Right lung (tissue), 5 donors: ENCODE data around the gene DGKH. TPM values are rescaled to one million over a fixed set of nuclear protein-coding genes. Genes with fewer than 3 reads are reported as not detected.

Source experiments
- DNase-seq, 2 donors: peaks; one replicate each; pipeline ENCODE4 v3.0.0-alpha.2; 2013
- polyA plus RNA-seq, 5 donors: library from polyadenylated mRNA; unstranded; fragments of 120-200 nt; gene quantifications; one replicate each; pipeline versions ENCODE4 v1.2.1 to v1.2.3, GENCODE V29; 2013; ENCODE audit warnings: inconsistent platforms in 1 of 5, low replicate concordance in 1 of 5; ENCODE audit not compliant: insufficient read length in 5 of 5, insufficient read depth in 1 of 5

Gene DGKH
- polyA plus RNA-seq, 5 donors, result 7.6 to 12.3 (median 11.0) TPM

GRCh38 chr13:42039946-42040729 lies 8.3 kb upstream of the DGKH start:
- DNase-seq, result peak; percentile 85 to 87

GRCh38 chr13:42040730-42041010 lies 7.8 kb upstream of the DGKH start:
- no peak for DNase-seq

DNA sequence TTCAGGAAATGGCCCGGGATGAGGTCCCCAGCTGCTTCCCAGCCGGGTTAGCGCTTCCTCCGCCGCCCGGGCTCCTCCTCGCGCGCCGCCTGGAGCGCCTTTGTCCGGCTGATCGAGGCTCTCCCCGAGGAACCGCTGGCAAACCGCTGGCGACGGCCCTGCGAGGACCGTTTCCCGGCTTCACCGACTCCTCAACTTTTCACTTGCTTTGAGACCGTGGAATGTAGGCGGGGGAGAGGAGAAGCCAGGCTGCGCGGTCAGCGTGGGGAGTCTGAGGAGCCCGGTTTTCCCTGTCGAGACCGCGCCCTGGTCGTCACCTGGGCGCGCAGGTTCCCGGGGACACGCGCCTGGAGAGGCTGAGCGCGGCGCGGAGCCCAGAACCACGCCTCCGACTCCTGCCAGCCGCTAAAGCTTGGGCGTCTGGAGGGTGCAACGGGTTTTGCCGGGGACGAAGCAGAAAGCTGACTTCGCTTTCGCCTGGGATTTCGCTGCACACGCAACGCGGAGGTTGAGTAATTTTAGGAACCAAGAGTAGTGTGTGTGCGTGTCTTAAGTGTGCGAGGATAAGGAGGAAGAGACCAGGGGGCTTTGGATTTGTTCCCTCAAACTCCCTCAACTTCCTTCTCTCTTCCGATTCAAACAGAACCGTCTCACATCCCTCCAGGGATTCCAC lies 7.3 kb upstream of the DGKH start:
- peak; percentile 23 to 37 for DNase-seq

GRCh38 chr13:42041684-42042035 lies 6.8 kb upstream of the DGKH start:
- peak; percentile 27 to 43 for DNase-seq

- DNase-seq, result no peak
Observed at GRCh38 chr13:42043676-42044075, 4.8 kb upstream of the DGKH start.

DNA sequence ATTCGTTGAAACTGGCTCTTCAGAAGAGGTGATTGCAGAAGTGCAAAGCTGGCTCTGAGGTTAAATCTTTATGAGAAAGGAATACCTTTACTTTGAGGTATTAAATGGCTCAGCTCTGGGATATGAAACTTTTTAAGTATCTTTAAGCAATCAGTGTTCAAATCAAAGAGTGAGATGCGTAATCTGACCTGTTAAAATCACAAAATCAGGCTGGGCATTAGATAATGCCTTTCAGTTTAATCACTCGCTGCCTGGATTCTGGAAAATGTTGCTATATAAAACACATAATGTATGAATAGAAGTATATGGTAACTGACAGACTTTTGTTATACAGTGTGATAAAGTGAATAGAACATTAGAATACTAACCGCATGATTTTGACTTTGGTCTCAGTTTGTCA lies 2.0 kb upstream of the DGKH start:
- DNase-seq, result no peak

DNA sequence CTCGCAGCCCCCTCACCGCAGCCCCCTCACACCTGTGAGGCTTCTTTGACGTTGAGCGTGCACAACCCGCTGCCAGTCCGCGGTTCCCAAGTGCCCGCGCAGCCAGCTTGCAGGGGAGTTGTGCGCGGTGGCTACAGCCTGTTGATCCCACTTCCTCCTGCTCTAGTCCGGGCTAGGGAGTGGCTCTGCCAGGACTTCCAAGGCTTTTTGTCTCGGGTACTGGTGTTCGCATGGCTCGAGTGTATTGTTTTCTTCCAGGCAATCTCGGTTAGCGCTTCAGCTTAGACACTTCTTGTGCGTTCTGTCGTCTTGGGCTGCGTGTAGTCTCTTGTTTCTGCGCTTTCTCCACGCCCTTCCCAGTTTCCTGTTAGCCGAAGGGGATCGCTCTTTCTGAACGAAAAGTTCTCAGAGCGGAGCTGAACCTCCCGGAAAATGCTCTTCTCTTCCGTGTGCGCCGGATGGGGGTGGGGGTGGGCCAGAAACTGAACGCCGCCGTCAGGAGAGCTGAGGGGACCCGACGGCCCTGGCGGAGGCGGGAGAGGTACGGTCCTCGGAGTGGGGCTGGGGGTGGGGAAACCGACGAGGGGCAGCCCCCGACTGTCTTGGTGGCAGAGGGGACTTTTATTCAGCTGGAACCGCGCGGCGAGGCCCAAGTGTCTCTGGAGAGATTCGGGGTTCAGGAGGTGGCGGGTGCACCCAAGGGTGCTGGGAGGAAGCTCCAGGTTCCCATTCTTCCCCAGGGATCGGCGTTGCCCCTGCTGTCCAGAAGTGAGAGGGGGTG lies 697 bp upstream of the DGKH start:
- peak; percentile 45 to 56 for DNase-seq

GRCh38 chr13:42048684-42049453 lies 421 bp downstream of the DGKH start:
- DNase-seq, result peak; percentile 72 to 74

GRCh38 chr13:42049454-42049813 lies 986 bp downstream of the DGKH start:
- no peak for DNase-seq

DNA sequence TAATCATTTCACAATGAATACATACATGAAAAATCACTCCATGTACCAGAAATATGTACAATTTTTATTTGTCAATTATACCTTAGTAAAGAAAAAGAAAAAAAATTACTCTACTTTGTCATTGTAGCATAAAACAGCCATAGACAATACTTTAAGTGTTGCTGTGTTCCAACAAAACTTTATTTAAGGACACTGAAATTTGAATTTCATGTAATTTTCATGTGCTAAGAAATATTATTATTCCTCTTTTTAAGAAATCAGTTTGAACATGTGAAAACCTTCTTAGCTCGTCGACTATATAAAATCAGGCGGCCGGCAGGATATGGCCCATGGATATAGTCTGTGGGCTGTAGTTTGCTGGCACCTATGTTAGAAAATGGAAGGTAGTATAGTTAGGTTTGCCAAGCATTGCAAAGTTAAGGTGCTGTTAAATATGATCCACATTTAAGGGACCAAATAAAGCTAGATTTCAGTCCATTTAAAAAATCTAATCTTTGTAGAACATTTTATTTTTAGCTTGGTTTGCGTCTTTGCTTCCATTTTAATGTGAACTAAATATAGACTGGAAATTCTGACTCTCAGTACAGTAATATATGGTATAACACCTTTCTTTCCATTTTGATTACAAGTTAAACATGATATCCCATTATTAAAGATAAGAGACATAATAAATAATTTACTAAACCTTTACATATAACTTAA lies 6.5 kb downstream of the DGKH start:
- no peak for DNase-seq

DNA sequence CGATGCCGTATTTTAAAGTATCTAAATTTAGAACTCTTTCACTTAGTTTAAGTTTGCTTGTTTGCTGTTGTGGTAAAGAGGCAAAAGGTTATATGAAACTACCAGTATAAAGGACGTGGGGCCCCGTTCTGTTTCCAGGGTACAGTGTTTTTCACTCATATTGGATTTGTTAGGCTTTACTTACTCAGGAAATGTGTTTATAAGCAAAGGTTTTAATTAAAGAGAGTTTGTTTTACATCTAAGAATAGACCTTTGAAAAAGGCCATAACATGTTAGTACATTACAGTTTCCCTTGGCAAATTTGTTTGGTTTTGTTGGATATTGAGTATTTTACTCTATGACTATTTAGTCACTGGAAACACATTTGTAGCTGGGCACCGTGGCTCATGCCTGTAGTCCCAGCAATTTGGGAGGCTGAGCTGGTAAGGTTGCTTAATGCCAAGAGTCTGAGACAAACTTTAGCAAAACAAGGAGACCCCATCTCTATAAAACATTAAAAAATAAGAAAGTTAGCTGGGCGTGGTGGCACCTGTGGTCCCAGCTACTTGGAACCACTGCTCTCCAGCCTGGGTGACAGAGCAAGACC lies 7.1 kb downstream of the DGKH start:
- no peak for DNase-seq

DNA sequence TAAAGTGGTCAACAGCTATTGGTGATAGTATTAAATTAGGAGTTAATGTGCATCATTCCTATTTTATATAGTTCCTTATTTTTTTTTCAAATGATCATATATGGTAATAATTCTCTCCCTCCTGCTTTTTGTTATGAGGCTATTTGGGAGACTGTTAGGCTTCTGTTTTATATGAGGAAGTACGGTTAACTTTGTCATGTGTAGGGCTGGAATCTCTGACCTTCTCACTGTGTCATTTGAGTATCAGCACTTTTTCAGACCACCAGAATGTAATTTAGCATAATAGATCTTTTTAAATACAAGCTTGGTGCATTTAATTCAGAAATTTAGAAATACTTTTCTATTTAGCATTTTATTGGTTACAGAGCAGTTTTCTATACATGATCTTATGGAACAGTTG lies 7.7 kb downstream of the DGKH start:
- DNase-seq, result no peak

DNA sequence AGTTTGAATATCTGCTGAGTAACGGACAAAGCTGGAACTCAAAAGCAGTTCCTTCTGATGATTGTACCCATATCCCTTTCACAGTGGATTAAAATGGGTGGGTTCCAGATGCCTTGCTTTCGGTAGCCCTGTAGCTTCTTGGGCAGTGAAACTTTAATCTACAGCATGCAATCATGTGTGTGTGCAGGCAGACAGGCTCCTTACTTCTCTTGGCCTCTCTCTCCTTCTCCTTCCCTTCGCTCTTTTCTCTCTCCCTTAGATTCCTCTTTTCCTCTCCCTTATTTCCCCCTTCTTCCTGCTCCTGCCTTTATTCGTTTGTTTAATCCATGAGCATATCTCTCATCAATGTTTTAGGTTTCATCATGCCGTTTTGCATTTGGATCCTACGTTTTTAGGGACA lies 8.1 kb downstream of the DGKH start:
- DNase-seq, result no peak

DNA sequence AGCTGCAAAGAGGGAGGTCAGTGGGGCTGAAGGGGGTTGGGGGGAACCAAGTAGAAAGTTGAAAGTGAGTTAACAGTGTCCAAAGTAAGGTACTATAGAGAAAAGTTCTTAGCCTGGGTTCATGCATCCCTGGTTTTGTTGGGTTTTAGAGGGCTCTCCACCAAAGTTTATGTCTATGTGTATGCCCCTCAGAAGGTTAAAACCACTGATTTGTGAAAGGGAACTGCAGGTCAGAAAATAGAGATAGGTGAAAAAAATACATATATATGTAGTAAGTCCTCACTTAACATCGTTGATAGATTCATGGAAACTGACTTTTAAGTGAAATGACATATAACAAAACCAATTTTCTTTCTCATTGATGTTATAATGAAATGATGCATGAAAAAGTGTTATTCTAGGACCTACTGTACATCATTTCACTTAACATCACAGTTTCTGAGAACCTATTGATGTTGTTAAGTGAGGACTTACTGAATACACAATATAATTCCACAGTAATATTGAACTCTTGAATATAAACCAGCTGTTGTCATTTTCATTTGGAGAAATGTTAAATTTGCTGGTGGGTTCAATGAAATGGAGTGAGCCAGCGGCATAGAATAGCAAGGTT lies 9.6 kb downstream of the DGKH start:
- no peak for DNase-seq

GRCh38 chr13:42061943-42062342 lies 13.5 kb downstream of the DGKH start:
- no peak for DNase-seq

DNA sequence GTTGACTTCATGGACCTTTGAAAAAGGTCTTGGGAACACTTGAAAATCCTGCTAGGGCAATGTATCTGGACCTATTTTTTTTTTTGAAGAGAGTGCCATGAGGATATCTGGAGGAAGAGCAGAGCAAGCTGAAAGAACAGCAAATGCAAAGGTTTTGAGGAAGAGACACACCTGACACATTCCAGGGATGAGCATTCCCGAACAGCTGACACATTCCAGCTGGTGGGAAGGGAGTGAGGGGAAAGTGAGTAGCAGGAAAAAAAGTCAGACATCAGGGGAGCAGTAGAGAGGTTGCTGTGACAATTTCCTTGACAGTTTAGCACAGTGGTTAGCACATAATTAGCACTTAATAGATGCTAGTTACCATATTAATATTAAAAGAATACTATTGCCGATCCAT lies 14.7 kb downstream of the DGKH start:
- DNase-seq, result no peak

DNA sequence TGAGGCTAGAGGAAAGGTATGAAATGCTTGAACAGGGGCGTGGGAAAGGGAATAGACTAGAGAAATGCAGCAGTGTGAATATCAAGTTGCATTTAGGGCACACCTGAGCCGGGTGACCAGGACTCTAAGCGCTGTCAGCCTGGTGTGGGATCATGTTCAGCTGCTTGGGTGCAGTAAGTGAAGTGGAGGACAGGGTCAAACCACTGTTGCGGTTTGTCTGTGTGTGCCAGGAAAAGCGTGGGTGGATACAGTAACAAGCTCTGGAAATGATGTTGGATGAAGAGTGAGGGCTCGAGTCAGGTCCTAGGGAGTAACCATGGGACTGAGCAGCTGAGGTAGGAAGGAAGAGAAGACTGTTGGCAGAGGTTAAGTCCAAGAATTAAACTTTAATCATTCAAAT lies 15.8 kb downstream of the DGKH start:
- no peak for DNase-seq

GRCh38 chr13:42064966-42065365 lies 16.5 kb downstream of the DGKH start:
- DNase-seq, result no peak

GRCh38 chr13:42065414-42065813 lies 17.0 kb downstream of the DGKH start:
- no peak for DNase-seq

GRCh38 chr13:42066542-42066941 lies 18.1 kb downstream of the DGKH start:
- DNase-seq, result no peak

DNA sequence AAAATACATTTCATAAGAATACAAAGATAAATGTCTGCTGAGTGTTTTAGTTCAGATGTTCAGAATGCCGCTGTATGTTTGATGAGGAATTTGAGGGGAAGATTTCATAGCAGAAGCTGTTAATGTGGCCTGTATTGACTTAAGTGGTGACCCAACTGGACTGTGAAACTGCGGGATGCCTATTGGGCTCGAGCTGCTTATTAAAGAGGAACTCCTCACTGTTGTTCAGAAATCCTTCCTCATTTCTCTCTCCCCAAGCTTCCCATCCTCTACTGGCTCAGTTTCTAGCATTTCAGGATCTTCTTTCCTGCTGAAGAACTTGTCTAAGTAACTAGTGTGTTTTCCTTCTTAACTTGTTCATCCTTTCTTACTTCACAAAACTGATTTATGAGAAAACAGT lies 20.4 kb downstream of the DGKH start:
- DNase-seq, result no peak
